HG02623 (cell line): ENCODE measurements around the gene VWA8.
"Not testable (repeated sequence)": the region's sequence is repeated elsewhere in the genome, so short reads cannot be mapped to it uniquely, and the experiment has no call there.

ENCODE experiments used
- ATAC-seq: cut with Tn5 transposase; IDR thresholded peaks from one replicate; pipeline ENCODE4 v1.9.1; 2021; ENCODE audit warnings: moderate library complexity; ENCODE audit not compliant: unreplicated experiment

VWA8 gene

DNA sequence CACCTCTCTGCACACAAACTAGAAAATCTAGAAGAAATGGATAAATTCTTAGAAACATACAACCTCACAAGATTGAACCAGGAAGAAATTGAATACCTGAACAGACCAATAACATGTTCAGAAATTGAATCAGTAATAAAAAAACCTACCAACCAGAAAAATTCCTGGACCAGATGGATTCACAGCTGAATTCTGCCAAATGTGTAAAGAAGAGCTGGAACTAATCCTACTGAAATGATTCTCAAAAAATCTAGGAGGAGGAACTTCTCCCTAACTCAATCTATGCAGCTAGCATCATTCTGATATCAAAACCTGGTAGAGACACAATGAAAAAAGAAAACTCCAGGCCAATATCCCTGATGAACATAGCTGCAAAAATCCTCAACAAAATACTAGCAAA lies 336.9 kb downstream of the VWA8 start:
- ATAC-seq, result no peak

DNA sequence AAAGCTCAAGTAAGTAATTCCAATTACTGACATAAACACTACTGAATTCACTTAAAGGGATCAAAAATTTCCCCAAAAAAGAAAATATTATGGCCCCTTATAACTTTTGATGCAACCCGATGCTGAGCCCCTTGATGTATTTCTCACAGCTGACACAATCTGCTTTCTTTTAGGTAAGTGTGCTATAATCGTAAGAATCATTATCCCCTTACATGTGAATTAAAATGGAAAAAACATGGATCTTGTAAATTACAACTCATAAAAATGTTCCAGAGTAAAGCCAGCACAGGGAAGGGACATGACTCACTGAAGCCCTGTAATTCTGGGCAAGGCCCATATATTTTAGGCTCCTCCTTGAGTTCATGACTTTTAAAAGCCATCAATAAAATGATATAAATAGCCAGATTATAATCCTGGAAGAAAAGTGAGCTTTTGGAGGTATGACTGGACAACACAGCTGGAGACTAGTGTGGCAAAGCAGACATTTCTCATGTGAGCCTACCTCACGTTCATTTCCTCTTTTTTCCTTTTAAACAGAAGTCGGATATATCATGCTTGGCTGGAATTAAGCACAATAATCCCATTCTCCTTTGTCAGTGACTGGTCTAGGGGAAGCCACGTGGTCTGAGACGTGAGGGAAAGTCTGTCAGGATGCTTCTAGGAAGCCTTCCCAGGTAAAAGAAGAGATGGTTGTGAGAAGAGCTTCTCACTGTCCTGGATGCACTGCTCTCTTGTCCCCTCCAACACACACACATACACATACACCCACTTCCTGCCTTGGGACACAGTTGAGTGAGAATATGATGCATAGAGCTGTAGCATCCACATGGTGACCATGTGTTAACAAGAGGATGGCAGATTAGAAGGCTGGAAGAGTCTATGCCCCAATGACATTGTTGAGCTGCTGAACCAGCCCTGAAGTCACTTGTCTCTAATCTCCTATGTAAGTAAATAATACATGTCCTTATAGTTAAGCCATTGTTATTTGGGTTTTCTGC lies 338.2 kb downstream of the VWA8 start:
- ATAC-seq, result no peak

- ATAC-seq, result no peak
Observed at GRCh38 chr13:41621716-41622431, 339.0 kb downstream of the VWA8 start.

DNA sequence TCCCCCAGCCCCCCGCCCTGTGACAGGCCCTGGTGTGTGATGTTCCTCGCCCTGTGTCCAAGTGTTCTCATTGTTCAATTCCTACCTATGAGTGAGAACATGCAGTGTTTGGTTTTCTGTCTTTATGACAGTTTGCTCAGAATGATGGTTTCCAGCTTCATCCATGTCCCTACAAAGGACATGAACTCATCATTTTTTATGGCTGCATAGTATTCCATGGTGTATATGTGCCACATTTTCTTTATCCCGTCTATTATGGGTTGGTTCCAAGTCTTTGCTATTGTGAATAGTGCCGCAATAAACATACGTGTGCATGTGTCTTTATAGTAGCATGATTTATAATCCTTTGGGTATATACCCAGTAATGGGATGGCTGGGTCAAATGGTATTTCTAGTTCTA lies 343.3 kb downstream of the VWA8 start:
- ATAC-seq, result not testable (repeated sequence)

DNA sequence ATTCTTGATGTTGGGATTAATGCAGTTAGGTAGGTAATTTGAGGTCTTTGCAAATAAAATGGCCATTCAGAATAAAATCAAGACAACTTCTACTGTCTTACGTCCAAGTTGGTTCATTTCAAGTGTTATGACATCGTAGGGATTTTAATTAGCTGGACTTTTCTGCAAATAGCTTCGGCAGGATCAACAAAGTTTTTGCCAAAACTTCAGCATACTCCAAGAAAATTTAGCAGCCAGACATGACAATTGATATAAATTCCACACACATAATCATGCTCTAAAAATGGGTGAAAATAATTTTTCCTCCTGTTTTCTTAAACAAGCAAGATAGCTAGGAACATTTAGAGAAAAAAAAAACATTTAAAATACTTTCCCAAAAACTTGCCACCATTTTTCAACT lies 344.8 kb downstream of the VWA8 start:
- ATAC-seq, result no peak

GRCh38 chr13:41615528-41615855 lies 345.4 kb downstream of the VWA8 start:
- ATAC-seq, result no peak

- ATAC-seq, result no peak
Observed at GRCh38 chr13:41614671-41615527, 346.0 kb downstream of the VWA8 start.

- no peak for ATAC-seq
Observed at GRCh38 chr13:41613984-41614661, 346.8 kb downstream of the VWA8 start.

- no peak for ATAC-seq
Observed at GRCh38 chr13:41613471-41613870, 347.4 kb downstream of the VWA8 start.

DNA sequence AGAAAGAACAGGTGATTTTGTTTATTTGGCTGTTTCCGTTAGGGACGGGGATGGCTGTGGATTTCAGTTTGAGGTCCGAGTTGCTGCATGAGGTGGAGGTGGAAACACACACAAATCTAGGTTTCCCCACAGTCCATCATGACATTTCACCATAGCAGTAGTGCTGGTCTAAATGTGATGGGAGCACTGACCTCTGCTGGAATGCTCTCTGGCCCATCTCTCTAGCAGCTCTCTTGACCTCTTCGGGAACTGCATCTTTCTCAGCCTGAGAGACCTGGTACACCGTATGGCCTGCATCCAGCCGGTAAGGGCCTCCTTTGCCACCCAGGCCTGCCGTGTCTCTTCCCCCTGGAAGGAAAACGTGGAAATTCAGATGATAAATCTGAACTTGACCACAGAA lies 349.5 kb downstream of the VWA8 start:
- no peak for ATAC-seq

GRCh38 chr13:41610404-41610803 lies 350.5 kb downstream of the VWA8 start:
- no peak for ATAC-seq

DNA sequence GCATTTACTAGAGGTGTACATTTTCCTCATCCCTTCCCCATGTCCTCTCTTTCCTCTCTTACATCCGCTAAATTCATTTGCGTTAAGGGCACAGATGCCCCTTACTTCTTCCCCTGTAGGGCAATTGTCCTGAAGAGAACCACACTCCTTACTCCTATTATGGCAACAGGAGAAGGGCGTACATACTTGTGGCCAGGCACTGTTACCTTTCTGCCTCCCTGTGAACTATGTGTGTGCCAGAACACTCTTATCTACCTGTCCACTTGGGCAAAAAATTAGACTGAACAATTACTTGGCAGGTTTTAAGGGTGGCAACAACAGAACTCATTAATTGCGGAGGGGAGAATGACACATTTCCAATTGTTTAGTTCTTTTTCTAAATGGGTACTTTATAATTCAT lies 351.1 kb downstream of the VWA8 start:
- no peak for ATAC-seq

DNA sequence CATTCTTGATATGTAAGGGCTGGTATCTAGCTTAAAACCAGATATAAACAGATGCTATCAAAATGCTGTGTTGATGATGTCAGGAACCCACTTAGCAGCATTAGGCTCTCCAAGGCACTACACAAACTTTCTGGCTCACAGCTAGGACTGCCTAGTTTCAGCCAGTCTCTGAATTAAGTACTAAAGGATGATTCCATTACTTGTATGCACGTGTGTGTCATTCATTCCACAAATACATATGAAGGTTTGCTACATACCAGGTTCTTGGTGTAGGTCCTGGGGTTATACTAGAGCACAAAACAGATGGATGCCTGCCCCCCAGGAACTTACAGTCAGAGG lies 352.1 kb downstream of the VWA8 start:
- no peak for ATAC-seq

DNA sequence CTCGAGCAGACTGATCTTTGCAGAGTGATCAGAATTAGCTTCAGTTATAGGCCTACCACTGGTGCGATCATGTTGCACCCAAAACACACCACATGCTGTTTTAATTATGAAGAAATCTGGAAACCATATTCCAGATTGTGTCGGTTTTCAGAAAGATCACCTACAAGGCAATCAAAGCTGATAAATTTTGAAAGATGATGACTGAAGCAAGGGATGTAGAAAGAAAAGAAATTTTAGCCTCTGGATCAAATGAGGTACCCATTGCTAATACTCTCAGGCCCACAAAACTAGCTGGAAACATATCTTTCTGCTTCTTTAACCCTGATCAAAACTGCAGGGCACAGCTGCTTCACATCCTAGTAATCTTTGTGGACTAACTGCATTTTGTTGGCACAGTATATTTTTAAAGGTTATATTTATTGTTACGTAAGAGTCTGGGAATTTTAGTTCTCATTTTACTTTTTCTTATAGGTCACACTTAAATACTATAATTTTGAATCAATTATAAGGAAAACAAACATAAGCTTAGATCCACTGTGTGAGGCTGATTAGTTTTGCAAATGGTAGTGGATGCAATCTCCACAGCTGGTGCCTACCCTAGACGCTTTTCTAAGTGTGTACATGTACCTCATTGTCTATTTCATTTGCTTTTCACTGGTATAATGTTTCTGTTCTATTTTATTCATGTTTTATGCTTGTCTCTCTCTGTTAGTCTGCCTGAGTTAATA lies 352.6 kb downstream of the VWA8 start:
- no peak for ATAC-seq

GRCh38 chr13:41606646-41607045 lies 354.3 kb downstream of the VWA8 start:
- ATAC-seq, result no peak

- ATAC-seq, result no peak
Observed at GRCh38 chr13:41605319-41606285, 355.3 kb downstream of the VWA8 start.

DNA sequence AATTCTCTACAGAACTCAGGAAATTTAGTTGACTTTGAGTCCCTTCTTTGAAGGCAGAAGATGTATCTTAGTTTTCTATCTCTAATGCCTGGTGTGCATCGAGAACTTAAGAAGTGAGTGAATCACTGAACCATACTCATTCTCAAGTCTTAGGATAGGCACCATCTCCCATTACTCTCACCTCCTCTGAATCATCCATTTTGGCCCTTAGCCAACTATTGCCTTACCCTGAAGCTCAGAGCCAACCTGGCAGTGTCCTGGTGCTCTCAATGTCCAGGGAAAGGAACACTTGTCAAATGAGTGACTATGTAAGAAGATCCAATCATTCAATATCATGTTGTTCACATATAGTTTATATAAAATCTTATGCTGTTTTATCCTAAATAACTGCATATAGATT lies 357.0 kb downstream of the VWA8 start:
- ATAC-seq, result no peak

- no peak for ATAC-seq
Observed at GRCh38 chr13:41601718-41602445, 359.0 kb downstream of the VWA8 start.
